Measurements from ENCODE around the gene RTTN. TPM values are rescaled to one million over a fixed set of nuclear protein-coding genes. Genes with fewer than 3 reads are reported as not detected.

Gene RTTN
- total and polyA plus RNA-seq, 2 of the 13 experiments (the other 11 are each of a cell fraction or from before 2014, with no cell fraction given), result 5.4 to 18.7 TPM

- Histone ChIP-seq H3K4me3 (replicated peaks in 1 of 3; ENCODE audit: insufficient read depth in 1 of 3, low read depth in 2 of 3, low read length in 3 of 3) (no peak overlapping the region), H4K20me1 (ENCODE audit: insufficient read depth, low read length) (no peaks in the 10 kb centered on the region), H3K27ac (ENCODE audit: extremely low read length, insufficient read depth, low read length) (no peak overlapping the region), H3K4me1 (ENCODE audit: insufficient read depth, low read length) (0 out of 2 replicates have a peak, but pooled peaks cover 5% of the 10 kb centered on the region), H3K9me3 (ENCODE audit: low read length) (no peaks in the 10 kb centered on the region), H3K9ac (ENCODE audit: insufficient read depth, low read depth, low read length) (no peak overlapping the region), H3K27me3 (ENCODE audit: control insufficient read depth in 1 of 2, insufficient read depth in 2 of 2, low read length in 2 of 2) (no peaks in the 10 kb centered on the region), H3K79me2 (ENCODE audit: insufficient read depth, low read length) (no peaks in the 10 kb centered on the region), H3K4me2 (ENCODE audit: low read depth, low read length) (no peak overlapping the region), H3K36me3 (replicated peaks in 1 of 2; ENCODE audit: control insufficient read depth in 1 of 2, insufficient read depth in 2 of 2, low read length in 2 of 2) (peaks cover 4 to 19% of the 10 kb centered on the region in 2 experiments; a peak in 3 of 5 replicates), H2AFZ (ENCODE audit: low read length) (no peak overlapping the region)
- BruUV-seq (replicated peaks), result no TSS peak
- DNase-seq (ENCODE audit: low spot score) (no peak), FAIRE-seq (no peak), ATAC-seq (no peak)
- TF ChIP-seq ZNF468 (CRISPR knock-in tag; IDR thresholded peaks at IDR 0.05) (no peak), ZNF460 (CRISPR knock-in tag; IDR thresholded peaks at IDR 0.05; ENCODE audit: borderline replicate concordance) (no peak), ZNF343 (CRISPR knock-in tag; IDR thresholded peaks at IDR 0.05) (no peak), ZMAT5 (CRISPR knock-in tag; IDR thresholded peaks at IDR 0.05; ENCODE audit: borderline replicate concordance, low read depth) (no peak), ZFY (CRISPR knock-in tag; IDR thresholded peaks at IDR 0.05) (no peak), ARNTL (CRISPR knock-in tag; IDR thresholded peaks at IDR 0.05) (no peak), POLR2A (IDR thresholded peaks at IDR 0.05; ENCODE audit: insufficient read depth in 1 of 2, low read depth in 2 of 2, low read length in 2 of 2) (no peak), ZNF530 (CRISPR knock-in tag; IDR thresholded peaks at IDR 0.05; ENCODE audit: low read depth) (no peak), ZNF292 (CRISPR knock-in tag; IDR thresholded peaks at IDR 0.05; ENCODE audit: borderline replicate concordance, low read depth) (no peak), SIN3B (IDR thresholded peaks at IDR 0.05; ENCODE audit: low read length) (no peak), ZNF629 (CRISPR knock-in tag; conservative IDR thresholded peaks at IDR 0.05) (no peak), POGZ (CRISPR knock-in tag; IDR thresholded peaks at IDR 0.05) (no peak), SSRP1 (CRISPR knock-in tag; IDR thresholded peaks at IDR 0.05) (no peak), REST (IDR thresholded peaks at IDR 0.05; ENCODE audit: borderline replicate concordance in 1 of 2, low read depth in 1 of 2, low read length in 2 of 2) (no peak), FOXP4 (CRISPR knock-in tag; IDR thresholded peaks at IDR 0.05) (no peak), ADNP (CRISPR knock-in tag; IDR thresholded peaks at IDR 0.05) (no peak), ZBTB42 (CRISPR knock-in tag; IDR thresholded peaks at IDR 0.05) (no peak), NFIC (IDR thresholded peaks at IDR 0.05; ENCODE audit: low read length) (no peak)
- CTCF ChIA-PET (ENCODE audit: low intra/inter-chr PET ratio, low total read pairs), result no interaction called here
- POLR2A ChIA-PET, result no interaction called here
- in situ Hi-C loops (cut with HindIII; ENCODE audit: extremely low pct_ligation_motif_present, low pct_unique_long_range_greater_than_20kb), result no loop called here
- intact Hi-C loops (cut with micrococcal nuclease; ENCODE audit: unreplicated experiment), result no loop called here
Observed at GRCh38 chr18:70182548-70182947, 22.9 kb downstream of the RTTN start.
